ENCODE measurements around the gene SLC16A4.

- TF ChIP-seq CTCF (IDR thresholded peaks at IDR 0.05; ENCODE audit: borderline replicate concordance, extremely low read depth, low read length, poor library complexity, severe bottlenecking) (no peak), EZH2 (IDR thresholded peaks at IDR 0.05; ENCODE audit: borderline replicate concordance, low read depth, low read length, severe bottlenecking) (no peak)
Observed at GRCh38 chr1:110383251-110383990, 7.4 kb downstream of the SLC16A4 start.
